Activated CD8-positive, alpha-beta memory T cell treated with anti-CD3 and anti-CD28 coated beads, Interleukin-2, amount 50 U/mL, for 1 hour (primary cell): ENCODE results near the gene WDR18.

ENCODE experiments used
- DNase-seq: peaks from one replicate; pipeline ENCODE4 v3.0.0-alpha.2; 2020; ENCODE audit errors: extremely low read depth

The WDR18 gene

DNA sequence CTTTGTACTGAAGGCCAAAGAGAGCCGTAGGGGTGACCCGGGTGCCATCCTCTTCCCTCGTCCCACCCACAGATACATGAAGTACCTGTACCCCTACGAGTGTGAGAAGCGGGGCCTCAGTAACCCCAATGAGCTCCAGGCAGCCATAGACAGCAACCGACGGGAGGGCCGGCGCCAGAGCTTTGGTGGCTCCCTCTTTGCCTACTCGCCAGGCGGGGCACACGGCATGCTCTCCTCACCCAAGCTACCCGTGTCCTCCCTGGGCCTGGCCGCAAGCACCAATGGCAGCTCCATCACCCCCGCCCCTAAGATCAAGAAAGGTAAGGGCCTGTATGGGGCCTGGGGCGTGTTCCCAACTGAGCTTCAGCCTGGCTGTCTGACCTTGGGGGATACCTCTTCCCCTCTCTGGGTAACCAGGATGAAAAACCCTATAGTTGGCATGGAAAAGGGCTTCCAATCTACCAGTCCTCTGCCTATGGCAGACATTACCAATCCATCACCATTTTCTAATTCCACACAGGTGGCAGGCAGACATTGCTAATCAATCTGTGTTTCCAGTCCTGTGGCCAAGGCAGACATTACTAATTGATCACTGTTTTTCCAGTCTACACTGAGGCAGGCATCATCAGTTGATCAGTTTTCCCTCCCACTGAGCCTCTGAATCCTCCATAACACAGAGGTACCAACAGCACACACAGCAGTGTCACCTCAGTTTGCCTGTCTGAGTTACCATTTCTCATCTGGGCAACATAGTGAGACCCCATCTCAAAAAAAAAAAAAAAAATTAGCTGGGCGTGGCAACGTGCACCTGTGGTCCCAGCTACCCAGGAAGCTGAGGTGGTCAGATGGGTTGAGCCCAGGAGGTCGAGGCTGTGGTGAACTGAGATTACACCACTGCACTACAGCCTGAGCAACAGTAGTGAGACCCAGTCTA lies 19.1 kb upstream of the WDR18 start:
- DNase-seq: no peak

DNA sequence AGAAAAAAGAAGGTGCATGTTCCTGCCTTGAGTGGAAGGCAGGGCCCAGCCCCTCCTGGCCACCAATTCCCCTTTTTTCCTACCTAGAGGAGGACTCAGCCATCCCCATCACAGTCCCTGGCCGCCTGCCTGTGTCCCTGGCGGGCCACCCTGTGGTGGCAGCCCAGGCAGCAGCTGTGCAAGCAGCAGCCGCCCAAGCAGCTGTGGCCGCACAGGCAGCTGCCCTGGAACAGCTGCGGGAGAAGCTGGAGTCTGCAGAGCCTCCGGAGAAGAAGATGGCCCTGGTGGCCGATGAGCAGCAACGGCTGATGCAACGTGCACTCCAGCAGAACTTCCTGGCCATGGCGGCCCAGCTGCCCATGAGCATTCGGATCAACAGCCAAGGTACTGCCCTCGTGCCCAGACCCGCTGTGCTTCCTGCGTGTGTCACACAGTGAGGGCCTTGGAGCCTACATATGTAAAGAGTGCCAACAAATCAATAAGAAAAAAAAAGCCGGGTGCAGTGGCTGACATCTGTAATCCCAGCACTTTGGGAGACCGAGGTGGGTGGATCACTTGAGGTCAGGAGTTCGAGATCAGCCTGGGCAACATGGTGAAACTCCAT lies 17.6 kb upstream of the WDR18 start:
- DNase-seq: no peak

DNA sequence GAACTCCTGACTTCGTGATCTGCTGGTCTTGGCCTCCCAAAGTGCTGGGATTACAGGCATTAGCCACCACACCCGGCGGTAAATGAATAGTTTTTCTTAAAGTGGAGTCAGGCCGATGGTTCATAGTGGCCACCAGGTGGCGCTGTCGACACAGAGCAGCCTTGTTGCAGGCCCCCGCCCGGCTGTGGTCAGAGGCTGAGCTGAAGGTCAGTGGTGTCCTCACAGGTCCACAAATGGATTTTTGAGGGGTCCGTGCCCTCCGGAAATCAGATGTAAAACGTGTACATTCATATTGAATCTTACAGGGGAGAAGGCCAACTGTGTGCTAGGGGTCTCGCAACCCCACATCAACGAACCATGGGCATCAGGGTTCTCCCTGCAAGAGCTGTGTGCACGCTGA lies 13.4 kb upstream of the WDR18 start:
- DNase-seq: no peak

DNA sequence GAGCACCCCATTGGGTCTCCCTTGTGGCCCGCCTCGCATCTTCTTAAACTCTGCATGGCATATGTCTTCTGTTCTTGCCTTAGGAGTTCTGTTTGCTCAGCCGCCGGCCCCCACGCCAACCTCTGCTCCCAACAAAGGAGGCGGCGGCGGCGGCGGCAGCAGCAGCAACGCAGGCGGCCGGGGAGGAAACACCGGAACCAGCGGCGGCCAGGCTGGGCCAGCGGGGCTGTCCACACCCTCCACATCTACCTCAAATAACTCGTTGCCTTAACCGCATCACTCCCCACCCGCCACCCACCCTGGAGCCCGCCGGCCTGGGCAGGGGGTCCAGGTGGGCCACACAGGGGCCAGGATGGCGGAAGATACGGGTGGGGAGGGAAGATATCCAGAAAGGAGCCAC lies 12.3 kb upstream of the WDR18 start:
- no peak for DNase-seq

DNA sequence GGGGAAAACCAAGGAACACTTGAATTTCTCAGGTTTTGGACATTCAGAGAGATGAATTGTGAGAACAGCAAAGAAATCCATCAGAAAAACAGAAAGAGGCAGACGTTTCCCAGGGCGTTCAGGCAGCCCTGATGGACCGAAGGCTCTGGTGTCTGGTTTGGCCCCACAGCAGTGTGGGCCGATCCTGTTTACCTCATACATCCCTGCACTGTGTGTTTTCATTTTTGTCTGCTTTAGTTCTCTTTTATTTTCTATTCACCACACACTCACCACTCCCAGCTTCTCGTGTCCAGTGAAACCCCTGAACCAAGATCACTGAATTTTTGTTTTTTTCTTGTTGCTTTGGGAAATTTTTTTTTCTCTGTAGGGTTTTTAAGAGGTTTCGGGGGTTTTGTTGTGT lies 11.9 kb upstream of the WDR18 start:
- no peak for DNase-seq

DNA sequence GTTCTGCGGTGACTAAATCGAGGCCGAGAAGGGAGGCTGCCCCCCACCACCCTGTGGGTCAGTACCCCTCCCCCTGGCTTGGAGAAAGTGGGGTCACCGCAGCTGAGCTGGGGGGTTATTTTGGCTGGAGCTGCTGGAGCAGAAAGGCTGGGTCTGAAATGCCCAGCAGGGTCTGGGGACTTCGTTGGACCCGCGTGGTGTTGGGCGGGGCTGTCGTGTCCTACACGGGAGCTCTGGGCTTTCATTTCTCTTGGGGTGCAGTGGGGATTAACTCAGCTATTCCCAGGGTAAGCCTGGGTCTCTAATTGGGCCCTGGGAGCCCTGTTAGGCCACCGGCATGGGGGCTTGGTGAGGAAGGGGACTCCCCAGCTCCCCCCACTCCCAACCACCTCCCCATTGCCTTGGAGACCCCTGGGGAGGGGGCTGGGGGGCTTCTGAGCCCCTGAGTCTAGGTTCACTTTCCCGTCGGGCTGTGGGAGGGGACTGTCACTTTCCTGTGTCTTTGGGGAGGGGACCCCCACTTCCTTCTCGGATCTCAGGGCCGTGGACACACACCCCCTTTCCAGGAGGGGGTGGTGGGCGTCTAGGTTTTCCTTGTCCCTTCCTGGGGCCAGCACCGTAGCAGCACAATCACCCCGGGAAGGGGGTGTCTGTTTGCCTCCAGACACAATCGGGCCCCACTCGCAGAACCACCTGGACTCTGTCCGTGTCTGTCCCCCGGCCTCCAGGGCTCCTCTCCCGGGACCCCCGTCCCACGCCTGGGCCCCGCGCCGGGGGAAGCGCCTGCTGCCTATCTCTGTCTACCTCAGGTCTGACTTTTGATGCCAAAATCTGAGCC lies 10.2 kb upstream of the WDR18 start:
- DNase-seq: no peak

DNA sequence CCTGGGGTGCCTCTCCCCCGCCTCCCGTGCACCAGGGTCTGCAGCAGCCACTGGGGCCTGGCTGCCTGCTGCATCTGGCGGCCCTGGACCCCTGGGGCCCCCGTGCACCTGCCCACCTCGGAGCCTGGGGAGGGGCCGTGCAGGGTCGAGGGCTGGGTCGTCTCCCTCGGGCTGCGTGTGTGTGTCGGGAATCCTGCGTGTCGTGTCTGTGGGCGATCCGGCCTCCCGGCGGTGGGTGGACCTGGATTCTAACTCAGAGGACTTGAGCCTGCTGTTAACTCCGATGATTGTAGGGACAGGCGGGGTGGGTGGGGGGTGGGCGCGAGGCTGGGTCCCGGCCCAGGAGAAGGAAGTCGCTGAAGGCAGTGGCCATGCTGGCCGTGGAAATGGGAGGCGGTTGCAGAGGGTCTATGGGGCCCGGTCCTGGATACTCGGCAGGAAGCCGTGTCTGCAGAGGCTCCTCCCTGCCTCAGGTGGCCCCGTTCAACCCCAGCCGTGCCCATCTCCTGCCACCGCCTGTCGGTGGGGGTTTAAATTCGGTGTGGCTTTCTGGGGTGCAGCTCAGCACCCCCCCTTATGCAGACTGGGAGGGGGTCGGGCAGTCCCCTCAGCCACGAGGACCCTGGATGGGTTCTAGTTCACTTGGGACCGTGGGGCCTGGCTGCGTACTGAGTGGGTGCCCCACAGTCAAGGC lies 9.4 kb upstream of the WDR18 start:
- DNase-seq: no peak

DNA sequence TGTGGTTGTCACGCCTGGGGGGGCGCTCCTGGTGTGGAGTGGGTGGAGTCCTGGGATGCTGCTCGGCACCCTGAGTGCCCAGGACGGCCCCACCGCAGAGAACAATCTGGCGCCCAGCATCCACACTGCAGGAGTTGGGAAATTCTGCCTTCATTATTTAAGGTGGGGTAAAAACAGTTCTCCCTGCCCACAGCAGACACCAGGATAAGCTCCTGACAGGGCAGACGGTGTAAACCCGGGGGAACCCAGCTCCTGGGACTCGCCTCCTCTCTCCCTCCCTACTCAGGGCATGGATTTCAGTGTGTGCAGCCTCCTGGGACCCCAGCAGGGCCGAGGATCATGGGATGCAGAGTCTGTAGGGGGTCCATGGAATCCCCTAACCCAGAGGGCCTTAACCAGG lies 7.7 kb upstream of the WDR18 start:
- DNase-seq: no peak

DNA sequence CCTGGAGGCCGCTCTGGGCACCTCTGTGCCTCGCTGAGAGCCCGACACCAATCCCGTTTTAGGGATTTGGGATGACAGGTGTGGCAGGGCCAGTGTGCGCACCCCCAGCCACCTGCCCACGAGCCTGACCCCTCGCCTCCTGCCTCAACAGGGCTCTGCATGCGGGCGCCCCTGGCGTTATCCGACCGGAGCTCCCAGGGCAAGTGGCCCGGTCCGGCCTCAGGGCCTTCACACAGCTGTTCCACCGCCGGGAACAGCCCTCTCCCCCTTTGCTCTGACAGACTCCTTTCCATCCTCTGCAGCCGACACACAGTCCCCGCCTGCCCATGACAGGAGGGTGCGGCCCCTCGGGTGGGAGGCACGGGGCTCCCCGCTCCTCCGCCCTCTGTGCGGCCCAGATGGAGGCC lies 7.1 kb upstream of the WDR18 start:
- DNase-seq: no peak

DNA sequence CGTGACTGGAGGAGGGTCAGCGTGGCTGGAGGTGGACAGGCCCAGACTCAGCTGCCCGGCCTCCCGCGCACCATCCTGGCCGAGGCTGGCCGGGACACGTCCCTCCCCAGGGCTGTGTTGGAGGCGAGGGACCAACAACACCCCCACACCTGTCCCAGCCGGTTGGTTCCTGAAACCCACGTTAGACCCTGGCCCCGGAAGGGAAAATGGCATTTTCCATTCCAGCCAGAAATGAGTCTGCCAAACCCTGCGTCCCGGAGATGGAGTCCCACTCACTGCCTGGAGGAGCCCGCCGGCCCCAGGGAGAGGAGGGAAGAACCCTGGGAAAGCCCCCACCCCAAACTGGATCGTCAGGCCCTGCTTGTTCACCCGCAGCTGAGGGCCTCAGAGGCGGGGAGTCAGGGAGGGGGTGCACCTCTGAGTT lies 4.8 kb upstream of the WDR18 start:
- DNase-seq: no peak

DNA sequence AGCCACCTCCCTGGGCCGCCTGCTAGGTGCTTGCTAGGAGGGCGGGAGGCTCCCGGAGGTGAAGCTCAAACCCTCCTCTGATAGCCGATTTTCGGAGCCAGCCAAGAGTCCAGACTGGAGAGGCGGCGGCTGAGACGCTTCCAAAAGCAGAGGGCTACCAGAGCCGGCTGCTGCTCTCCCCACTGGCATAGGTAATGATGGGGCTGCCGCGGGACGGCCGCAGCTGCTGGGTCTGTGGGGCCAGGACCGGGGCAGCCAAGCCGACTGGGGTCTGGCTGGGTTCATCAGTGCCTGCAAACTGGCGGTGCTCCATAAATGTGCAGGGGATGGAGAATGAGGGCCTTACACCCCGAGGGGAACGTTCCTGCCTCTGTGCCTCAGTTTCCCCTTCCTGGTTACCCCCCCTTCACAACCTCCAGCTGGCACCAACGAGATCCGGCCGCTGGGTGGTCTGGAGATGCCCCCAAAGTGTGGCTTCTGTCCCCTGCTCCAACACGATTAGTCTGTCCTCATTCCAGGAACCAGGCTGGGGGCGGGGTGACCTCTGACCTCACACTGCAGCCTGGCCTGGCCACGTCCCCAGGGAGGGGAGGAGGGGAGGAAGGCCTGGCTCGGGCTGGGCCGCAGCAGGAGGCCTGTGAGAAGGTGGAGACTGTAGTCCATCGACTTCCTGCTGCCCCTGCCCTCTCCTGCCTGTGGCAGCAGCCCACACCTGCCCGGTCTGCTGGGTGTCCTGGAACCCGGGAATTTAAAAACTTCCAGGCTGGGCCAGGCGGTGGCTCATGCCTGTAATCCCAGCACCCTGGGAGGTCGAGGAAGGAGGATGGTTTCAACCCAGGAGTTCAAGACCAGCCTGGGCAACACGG lies 3.8 kb upstream of the WDR18 start:
- DNase-seq: no peak

DNA sequence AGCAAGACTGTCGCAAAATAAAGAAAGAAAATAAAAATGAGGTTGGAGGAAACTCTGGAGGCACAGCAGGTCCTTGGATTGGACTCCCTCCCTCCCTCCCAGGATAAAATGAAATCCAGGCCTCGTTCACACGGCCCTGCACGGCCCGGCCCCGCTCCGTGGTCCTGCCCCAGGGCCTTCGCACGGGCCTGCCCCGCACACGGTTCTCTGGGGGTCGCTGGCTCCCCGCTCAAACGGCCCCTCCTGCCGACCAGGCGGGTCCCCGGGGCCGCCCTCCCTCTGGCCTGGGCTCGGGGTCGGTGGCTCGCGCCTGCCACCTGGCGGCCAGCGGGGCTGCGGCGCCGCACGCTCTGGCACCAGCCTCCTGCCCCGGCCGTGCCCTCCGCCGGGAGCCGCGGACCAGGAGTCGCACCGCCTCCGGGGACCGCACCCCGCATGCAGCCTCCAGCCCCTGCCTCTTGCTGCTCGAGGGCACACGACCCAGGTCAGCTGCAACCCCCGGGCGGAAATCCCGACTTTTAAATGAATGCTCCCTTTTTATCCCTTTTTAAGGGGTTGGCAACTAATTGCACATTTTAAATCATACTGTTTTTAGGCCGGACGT lies 1.5 kb upstream of the WDR18 start:
- DNase-seq: no peak

DNA sequence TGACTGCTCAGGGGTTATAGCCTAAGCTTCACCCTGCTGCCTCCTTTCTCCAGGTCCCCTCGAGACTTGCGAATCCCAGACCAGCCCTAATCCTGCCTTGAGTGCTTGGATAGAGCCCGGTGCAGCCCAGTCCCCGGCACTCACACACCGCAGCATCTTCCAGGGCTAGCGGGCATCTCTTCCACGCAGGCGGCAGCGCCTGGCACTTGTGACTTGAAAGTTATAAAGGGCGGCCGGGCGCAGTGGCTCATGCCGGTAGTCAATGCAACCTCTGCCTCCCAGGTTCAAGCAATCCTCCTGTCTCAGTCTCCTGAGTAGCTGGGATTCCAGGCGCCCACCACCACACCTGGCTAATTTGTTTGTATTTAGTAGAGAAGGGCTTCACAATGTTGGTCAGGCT lies 1.9 kb downstream of the WDR18 start:
- DNase-seq: no peak

DNA sequence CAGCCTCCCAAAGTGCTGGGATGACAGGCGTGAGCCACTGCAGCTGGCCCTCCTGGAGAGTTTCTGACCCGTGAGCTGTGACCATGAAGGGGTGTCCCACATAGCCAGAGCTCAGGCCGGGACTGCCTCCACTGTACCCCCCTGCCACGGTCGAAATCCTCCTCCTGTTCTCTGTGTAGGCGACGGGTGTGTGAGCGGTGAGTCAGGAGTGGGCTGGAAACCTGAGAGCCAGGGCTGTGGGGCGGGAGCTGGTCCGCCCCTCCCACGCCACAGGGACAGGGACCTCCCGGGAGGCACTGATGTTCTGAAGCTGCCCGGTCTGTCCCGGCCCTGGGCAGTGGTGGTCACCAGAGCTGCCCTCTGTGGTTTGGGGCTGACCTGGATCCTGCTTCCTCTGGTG lies 3.9 kb downstream of the WDR18 start:
- no peak for DNase-seq

DNA sequence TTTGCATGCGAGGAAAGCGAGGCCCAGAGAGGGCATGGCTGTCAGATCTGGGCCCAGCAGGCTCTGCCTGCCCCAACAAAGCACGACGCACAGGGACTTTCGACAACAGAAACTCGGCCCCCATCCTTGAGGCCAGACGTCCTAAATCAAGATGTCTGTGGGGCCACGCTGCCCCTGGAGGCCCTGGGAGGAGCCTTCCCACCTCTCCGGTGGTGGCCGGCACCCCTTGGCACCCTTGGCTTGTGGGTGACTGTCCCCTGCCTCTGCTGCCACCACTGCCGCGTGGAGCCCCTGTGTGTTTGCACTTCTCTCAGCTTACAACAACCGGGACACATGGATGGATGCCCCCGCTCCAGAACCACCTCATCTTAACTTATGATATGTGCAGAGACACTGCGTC lies 4.4 kb downstream of the WDR18 start:
- no peak for DNase-seq

DNA sequence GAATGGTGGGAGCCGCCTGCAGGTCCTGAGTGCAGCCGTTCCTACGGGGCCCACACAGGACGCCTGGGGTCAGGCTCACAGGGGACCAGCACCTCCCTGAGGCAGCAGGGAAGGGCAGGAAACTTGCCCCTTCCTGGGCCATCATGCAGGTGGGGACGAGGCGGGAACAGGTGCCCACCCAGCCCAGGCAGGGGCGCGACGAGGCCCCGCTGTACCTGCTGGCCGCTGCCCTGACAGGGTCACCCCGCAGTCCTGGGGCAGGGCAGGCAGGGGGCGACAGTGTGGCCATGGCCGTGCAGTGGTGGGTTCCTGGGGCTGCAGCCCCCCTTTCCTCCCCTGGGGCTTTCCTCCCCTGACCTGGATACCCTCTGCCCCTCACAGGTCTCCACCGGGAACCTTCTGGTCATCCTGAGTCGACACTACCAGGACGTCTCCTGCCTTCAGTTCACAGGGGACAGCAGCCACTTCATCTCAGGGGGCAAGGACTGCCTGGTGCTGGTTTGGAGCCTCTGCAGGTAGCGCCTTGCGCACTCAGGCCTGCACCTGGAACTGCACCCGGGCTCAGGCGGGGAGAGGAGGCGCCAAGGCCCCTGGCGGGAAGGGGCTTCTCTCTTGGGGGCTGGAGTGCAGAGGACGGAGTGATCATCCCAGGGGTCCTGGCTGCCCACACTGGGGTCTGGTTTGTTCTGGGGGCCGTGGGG lies 5.4 kb downstream of the WDR18 start:
- no peak for DNase-seq

DNA sequence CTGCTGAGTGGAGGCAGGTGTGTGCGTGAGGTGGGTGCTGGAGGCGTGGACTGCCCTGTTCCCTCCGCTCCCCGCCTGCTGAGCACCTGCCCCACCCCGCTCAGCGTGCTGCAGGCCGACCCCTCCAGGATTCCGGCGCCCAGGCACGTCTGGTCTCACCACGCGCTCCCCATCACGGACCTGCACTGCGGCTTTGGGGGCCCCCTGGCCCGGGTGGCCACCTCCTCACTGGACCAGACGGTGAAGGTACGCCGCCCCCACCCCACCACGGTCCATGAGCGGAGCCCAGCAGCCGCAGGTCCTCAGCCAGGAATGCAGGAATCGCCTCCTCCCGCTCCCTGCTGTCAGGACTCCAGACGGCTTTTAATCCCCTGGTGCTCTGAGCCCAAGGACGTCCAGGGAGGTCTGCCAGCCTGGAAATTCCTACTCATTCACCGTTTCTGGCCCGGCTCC lies 6.0 kb downstream of the WDR18 start:
- DNase-seq: no peak

DNA sequence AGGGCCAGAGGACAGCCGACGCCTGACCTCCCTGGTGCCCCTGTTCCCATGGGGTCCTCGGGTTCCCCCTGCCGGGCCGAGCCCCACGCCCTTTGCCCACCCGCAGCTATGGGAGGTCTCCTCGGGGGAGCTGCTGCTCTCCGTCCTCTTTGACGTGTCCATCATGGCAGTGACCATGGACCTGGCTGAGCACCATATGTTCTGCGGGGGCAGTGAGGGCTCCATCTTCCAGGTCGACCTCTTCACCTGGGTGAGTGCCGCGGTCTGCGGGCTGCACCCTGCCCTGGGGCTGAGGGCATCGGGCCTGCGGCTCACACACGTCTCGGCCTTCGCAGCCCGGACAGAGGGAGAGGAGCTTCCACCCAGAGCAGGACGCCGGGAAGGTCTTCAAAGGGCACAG lies 6.6 kb downstream of the WDR18 start:
- DNase-seq: no peak

DNA sequence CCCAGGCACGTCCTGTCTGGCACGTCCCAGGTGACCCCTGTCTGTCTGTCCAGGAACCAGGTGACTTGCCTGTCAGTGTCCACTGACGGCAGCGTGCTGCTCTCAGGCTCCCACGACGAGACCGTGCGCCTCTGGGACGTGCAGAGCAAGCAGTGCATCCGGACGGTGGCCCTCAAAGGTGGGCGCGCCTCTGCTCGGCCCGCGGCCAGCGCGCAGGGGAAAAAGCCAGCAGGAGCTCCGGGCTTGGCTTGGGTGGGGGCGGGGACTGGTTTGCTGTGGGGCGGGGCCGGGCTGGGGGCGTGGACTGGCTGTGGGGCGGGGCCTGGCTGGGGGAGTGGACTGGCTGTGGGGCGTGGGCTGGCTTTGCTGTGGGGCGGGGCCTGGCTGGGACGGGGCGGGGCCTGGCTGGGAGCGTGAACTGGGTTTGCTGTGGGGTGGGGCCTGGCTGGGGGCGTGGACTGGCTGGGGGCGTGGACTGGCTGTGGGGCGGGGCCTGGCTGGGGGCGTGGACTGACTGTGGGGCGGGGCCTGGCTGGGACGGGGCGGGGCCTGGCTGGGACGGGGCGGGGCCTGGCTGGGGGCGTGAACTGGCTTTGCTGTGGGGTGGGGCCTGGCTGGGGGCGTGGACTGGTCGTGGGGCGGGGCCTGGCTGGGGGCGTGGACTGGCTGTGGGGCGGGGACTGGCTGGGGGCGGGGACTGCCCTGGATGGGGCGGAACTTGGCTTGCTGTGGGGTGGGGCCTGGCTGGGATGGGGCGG lies 7.2 kb downstream of the WDR18 start:
- peak; percentile 50 for DNase-seq
